HepG2 (cell line): ENCODE measurements around the gene TMEM87B. TPM values are rescaled to one million over a fixed set of nuclear protein-coding genes. Genes with fewer than 3 reads are reported as not detected.

ENCODE experiments used
- ATF5 ChIP-seq: sonication (generic); formaldehyde crosslinking; IDR thresholded peaks from 2 replicates; pipeline ENCODE4 v1.4.0; 2020; ENCODE audit warnings: mild to moderate bottlenecking, low read depth, missing genetic modification reagents
- ESRRA ChIP-seq: sonication (generic); formaldehyde crosslinking; IDR thresholded peaks from 2 replicates; pipeline ENCODE4 v1.5.1; 2020; ENCODE audit warnings: mild to moderate bottlenecking, low read depth, missing genetic modification reagents
- HDAC2 ChIP-seq: sonication (generic); formaldehyde crosslinking; IDR thresholded peaks from 2 replicates; pipeline ENCODE4 v1.4.0; 2020; ENCODE audit warnings: missing genetic modification reagents
- HDAC6 ChIP-seq: fragments of 200-600 bp; sonication (generic); IDR thresholded peaks from 2 replicates; pipeline ENCODE4 v1.7.0; 2017; ENCODE audit warnings: mild to moderate bottlenecking, antibody characterized with exemption, low read length, low read depth
- MEF2D ChIP-seq: sonication (generic); formaldehyde crosslinking; IDR thresholded peaks from 2 replicates; pipeline ENCODE4 v1.5.1; 2020; ENCODE audit warnings: mild to moderate bottlenecking, missing genetic modification reagents
- NFAT5 ChIP-seq: sonication (generic); formaldehyde crosslinking; IDR thresholded peaks from 2 replicates; pipeline ENCODE4 v1.4.0; 2020; ENCODE audit warnings: missing genetic modification reagents
- NFKB2 ChIP-seq: sonication (generic); formaldehyde crosslinking; IDR thresholded peaks from 2 replicates; pipeline ENCODE4 v1.4.0; 2020; ENCODE audit warnings: missing genetic modification reagents, borderline replicate concordance
- RBM39 ChIP-seq: fragments of 200-400 bp; formaldehyde crosslinking; IDR thresholded peaks from one replicate; pipeline ENCODE4 v1.6.1; 2018; ENCODE audit warnings: antibody characterized with exemption, mild to moderate bottlenecking, low read depth, low read length; ENCODE audit not compliant: poor library complexity, severe bottlenecking
- SMC3 ChIP-seq: IDR thresholded peaks from 2 replicates; pipeline ENCODE4 v1.6.1; 2011; ENCODE audit warnings: low read length, improper control_type of control experiment
- TRAFD1 ChIP-seq: sonication (generic); formaldehyde crosslinking; IDR thresholded peaks from 2 replicates; pipeline ENCODE4 v1.5.1; 2020; ENCODE audit warnings: missing genetic modification reagents, mild to moderate bottlenecking, borderline replicate concordance
- ZNF589 ChIP-seq: sonication (generic); formaldehyde crosslinking; conservative IDR thresholded peaks from 2 replicates; pipeline ENCODE4 v1.8.0; 2022; ENCODE audit warnings: mild to moderate bottlenecking, moderate library complexity, missing genetic modification reagents
- ZNF7 ChIP-seq: IDR thresholded peaks from 2 replicates; pipeline ENCODE4 v1.6.1; 2016; ENCODE audit warnings: missing biosample characterization, missing genetic modification reagents
- ZNF776 ChIP-seq: sonication (generic); formaldehyde crosslinking; IDR thresholded peaks from 2 replicates; pipeline ENCODE4 v1.4.0; 2020; ENCODE audit warnings: mild to moderate bottlenecking, missing genetic modification reagents
- ZXDC ChIP-seq: sonication (generic); formaldehyde crosslinking; IDR thresholded peaks from 2 replicates; pipeline ENCODE4 v1.5.0; 2020; ENCODE audit warnings: mild to moderate bottlenecking, missing genetic modification reagents
- polyA plus RNA-seq, 8 experiments: library from polyadenylated mRNA; depleted of rRNA in 3 of 8; stranded (reverse) in 7 of 8; unstranded in 1 of 8; fragments of >200 nt; fragmentation: Illumina TruSeq in 4 of 8; extraction: Trizol in 4 of 8; gene quantifications; 2 replicates each; pipeline versions ENCODE4 v1.2.1 to v1.2.3, GENCODE V29; 2011 to 2016; ENCODE audit warnings: low read depth in 4 of 8, missing spikeins in 1 of 8, mixed read lengths in 1 of 8; ENCODE audit not compliant: insufficient read depth in 1 of 8
- total RNA-seq, 5 experiments: library from RNA; depleted of rRNA; stranded (reverse); fragments of >200 nt; fragmentation: Illumina TruSeq; extraction: Trizol; gene quantifications; 2 replicates each; pipeline ENCODE4 v1.2.3, GENCODE V29; 2016; ENCODE audit warnings: low read depth in 1 of 5
- TF ChIP-seq, protein P1 (sequence below): sonication (generic); formaldehyde crosslinking; IDR thresholded peaks from 2 replicates; pipeline ENCODE4 v1.8.0; 2022; ENCODE audit warnings: mild to moderate bottlenecking, missing genetic modification reagents; ENCODE audit not compliant: insufficient replicate concordance

The TMEM87B gene
- total and polyA plus RNA-seq, 2 of the 13 experiments (the other 11 are each of a cell fraction or from before 2014, with no cell fraction given), result 15.1 to 16.2 TPM

- no peak; the same call in 1 of the 2 replicates for TF ChIP-seq ZXDC (CRISPR knock-in tag)
- TF ChIP-seq HDAC6, result no peak
- TF ChIP-seq TRAFD1 (CRISPR knock-in tag), result no peak
- TF ChIP-seq ZNF589, result no peak
- peak; percentile 48 for TF ChIP-seq HDAC2 (CRISPR knock-in tag)
- no peak for TF ChIP-seq NFAT5 (CRISPR knock-in tag)
- TF ChIP-seq NFKB2 (CRISPR knock-in tag), result no peak
- TF ChIP-seq ESRRA (CRISPR knock-in tag), result no peak
- no peak for TF ChIP-seq ZNF7 (CRISPR knock-in tag)
- TF ChIP-seq RBM39, result no peak
- no peak for TF ChIP-seq SMC3
- no peak for TF ChIP-seq ATF5
- TF ChIP-seq, protein P1, sequence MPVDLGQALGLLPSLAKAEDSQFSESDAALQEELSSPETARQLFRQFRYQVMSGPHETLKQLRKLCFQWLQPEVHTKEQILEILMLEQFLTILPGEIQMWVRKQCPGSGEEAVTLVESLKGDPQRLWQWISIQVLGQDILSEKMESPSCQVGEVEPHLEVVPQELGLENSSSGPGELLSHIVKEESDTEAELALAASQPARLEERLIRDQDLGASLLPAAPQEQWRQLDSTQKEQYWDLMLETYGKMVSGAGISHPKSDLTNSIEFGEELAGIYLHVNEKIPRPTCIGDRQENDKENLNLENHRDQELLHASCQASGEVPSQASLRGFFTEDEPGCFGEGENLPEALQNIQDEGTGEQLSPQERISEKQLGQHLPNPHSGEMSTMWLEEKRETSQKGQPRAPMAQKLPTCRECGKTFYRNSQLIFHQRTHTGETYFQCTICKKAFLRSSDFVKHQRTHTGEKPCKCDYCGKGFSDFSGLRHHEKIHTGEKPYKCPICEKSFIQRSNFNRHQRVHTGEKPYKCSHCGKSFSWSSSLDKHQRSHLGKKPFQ, result no peak
- 0 out of 2 replicates have a peak, but pooled peaks have one; percentile 17 for TF ChIP-seq MEF2D
- TF ChIP-seq ZNF776 (CRISPR knock-in tag), result no peak
Observed at GRCh38 chr2:112137516-112138158, 82.6 kb downstream of the TMEM87B start (continued).
